IMR-90 (cell line): ENCODE data around the gene NUP210L. TPM values are rescaled to one million over a fixed set of nuclear protein-coding genes. Genes with fewer than 3 reads are reported as not detected.

Experiments
- ATAC-seq: fragments of 200-7000 bp; cut with Tn5 transposase; 2 replicates; pipeline ENCODE4 v1.9.1; 2020; ENCODE audit warnings: low read depth, mild to moderate bottlenecking, moderate library complexity
- BruUV-seq: library from RNA; stranded (reverse); fragments of 400-500 nt; replicated peaks from 2 replicates; lab custom pipeline; 2021; lab: Mats Ljungman, UMichigan
- CTCF ChIA-PET: fragments of 300-600 bp; formaldehyde crosslinking; extraction: SDS; loops from one replicate; lab custom pipeline; 2021; ENCODE audit warnings: antibody characterized with exemption; lab: Yijun Ruan, JAX
- POLR2A ChIA-PET: fragments of 300-600 bp; sonication (Branson Sonifier 250); formaldehyde crosslinking; loops from one replicate; lab custom pipeline; 2022; ENCODE audit warnings: antibody characterized with exemption; ENCODE audit not compliant: unreplicated experiment; lab: Charles Lee
- DNase-seq: peaks from one replicate; pipeline ENCODE4 v3.0.0; 2013
- H2AFZ ChIP-seq: replicated peaks from 2 replicates; pipeline ENCODE3; 2013; ENCODE audit warnings: low read length, mild to moderate bottlenecking; ENCODE audit not compliant: poor library complexity
- H2AK5ac ChIP-seq: 2 replicates; pipeline ENCODE4 v1.6.1; 2013; ENCODE audit warnings: low read depth, low read length, inconsistent platforms
- H2AK9ac ChIP-seq: replicated peaks from 2 replicates; pipeline ENCODE3; 2013; ENCODE audit warnings: mild to moderate bottlenecking, low read depth, low read length, moderate library complexity; ENCODE audit not compliant: poor library complexity
- H2BK120ac ChIP-seq: 2 replicates; pipeline ENCODE4 v1.6.1; 2013; ENCODE audit warnings: low read depth, low read length, inconsistent platforms
- H2BK15ac ChIP-seq: 3 replicates; pipeline ENCODE4 v1.6.1; 2013; ENCODE audit warnings: low read depth, low read length, inconsistent platforms
- H2BK20ac ChIP-seq: 2 replicates; pipeline ENCODE4 v1.6.1; 2013; ENCODE audit warnings: low read depth, mild to moderate bottlenecking, inconsistent platforms, low read length, moderate library complexity
- H2BK5ac ChIP-seq: 2 replicates; pipeline ENCODE4 v1.6.1; 2013; ENCODE audit warnings: mild to moderate bottlenecking, low read depth, low read length, inconsistent platforms; ENCODE audit not compliant: poor library complexity, severe bottlenecking
- H3K14ac ChIP-seq: replicated peaks from 2 replicates; pipeline ENCODE4 v1.6.1; 2013; ENCODE audit warnings: low read depth, low read length, inconsistent platforms
- H3K18ac ChIP-seq: 2 replicates; pipeline ENCODE4 v1.6.1; 2013; ENCODE audit warnings: low read depth, low read length, control low read depth
- H3K23ac ChIP-seq: 2 replicates; pipeline ENCODE4 v1.6.1; 2013; ENCODE audit warnings: low read depth, low read length, inconsistent platforms
- H3K27ac ChIP-seq: 2 replicates; pipeline ENCODE4 v1.5.1; 2013; ENCODE audit warnings: mild to moderate bottlenecking, control low read depth, low read length; ENCODE audit not compliant: insufficient read depth
- H3K27me3 ChIP-seq: 2 replicates; pipeline ENCODE4 v1.6.1; 2013; ENCODE audit warnings: low read length; ENCODE audit not compliant: control insufficient read depth, insufficient read depth
- H3K36me3 ChIP-seq: 2 replicates; pipeline ENCODE4 v1.6.1; 2013; ENCODE audit warnings: low read length, mixed read lengths; ENCODE audit not compliant: control insufficient read depth, insufficient read depth
- H3K4ac ChIP-seq: 2 replicates; pipeline ENCODE4 v1.6.1; 2013; ENCODE audit warnings: low read depth, low read length, inconsistent platforms
- H3K4me1 ChIP-seq: 2 replicates; pipeline ENCODE4 v1.6.1; 2013; ENCODE audit warnings: low read length, mixed read lengths; ENCODE audit not compliant: control insufficient read depth, insufficient read depth
- H3K4me2 ChIP-seq: 2 replicates; pipeline ENCODE4 v1.6.1; 2013; ENCODE audit warnings: low read depth, mild to moderate bottlenecking, control low read depth, low read length, moderate library complexity
- H3K4me3 ChIP-seq: 2 replicates; pipeline ENCODE4 v1.5.1; 2013; ENCODE audit warnings: low read depth, mild to moderate bottlenecking, control low read depth, low read length, moderate library complexity; ENCODE audit not compliant: insufficient read depth
- H3K56ac ChIP-seq: 2 replicates; pipeline ENCODE4 v1.6.1; 2013; ENCODE audit warnings: low read length, inconsistent platforms; ENCODE audit not compliant: insufficient read depth; ENCODE audit errors: extremely low read depth
- H3K79me1 ChIP-seq, 2 experiments: 2 replicates each; pipeline ENCODE4 v1.6.1; 2013; ENCODE audit warnings: low read length in 2 of 2, inconsistent platforms in 1 of 2, low read depth in 1 of 2
- H3K9ac ChIP-seq: 2 replicates; pipeline ENCODE4 v1.6.1; 2013; ENCODE audit warnings: low read depth, low read length, control low read depth
- H3K9me1 ChIP-seq: 2 replicates; pipeline ENCODE4 v1.6.1; 2013; ENCODE audit warnings: low read length, inconsistent platforms; ENCODE audit not compliant: insufficient read depth
- H3K9me3 ChIP-seq: 2 replicates; pipeline ENCODE4 v1.6.1; 2013; ENCODE audit warnings: low read length; ENCODE audit not compliant: control insufficient read depth, insufficient read depth
- H4K20me1 ChIP-seq: 2 replicates; pipeline ENCODE4 v1.6.1; 2013; ENCODE audit warnings: low read length, inconsistent platforms; ENCODE audit not compliant: insufficient read depth
- H4K5ac ChIP-seq: 2 replicates; pipeline ENCODE4 v1.6.1; 2013; ENCODE audit warnings: mild to moderate bottlenecking, low read depth, low read length, control low read depth
- H4K8ac ChIP-seq, 2 experiments: 2 replicates each; pipeline ENCODE4 v1.6.1; 2013; ENCODE audit warnings: low read depth in 2 of 2, low read length in 2 of 2, control low read depth in 1 of 2, inconsistent platforms in 1 of 2
- H4K91ac ChIP-seq: 2 replicates; pipeline ENCODE4 v1.6.1; 2013; ENCODE audit warnings: low read depth, low read length, inconsistent platforms; ENCODE audit not compliant: insufficient read depth
- BHLHE40 ChIP-seq: fragments of 150-350 bp; IDR thresholded peaks from 2 replicates; pipeline ENCODE4 v1.6.1; 2016; ENCODE audit warnings: mild to moderate bottlenecking, low read depth, low read length
- CEBPB ChIP-seq: IDR thresholded peaks from 2 replicates; pipeline ENCODE4 v1.6.1; 2012; ENCODE audit warnings: low read depth, low read length, improper control_type of control experiment
- CHD1 ChIP-seq: IDR thresholded peaks from 2 replicates; pipeline ENCODE4 v1.6.1; 2012; ENCODE audit warnings: low read depth, low read length, improper control_type of control experiment
- CTCF ChIP-seq: conservative IDR thresholded peaks from 2 replicates; pipeline ENCODE4 v1.5.1; 2012; ENCODE audit warnings: mild to moderate bottlenecking, low read depth, low read length, improper control_type of control experiment
- ELK1 ChIP-seq: fragments of 150-350 bp; IDR thresholded peaks from 2 replicates; pipeline ENCODE4 v1.6.1; 2016; ENCODE audit warnings: low read depth, mild to moderate bottlenecking, low read length, moderate library complexity, borderline replicate concordance
- FOS ChIP-seq: fragments of 150-350 bp; IDR thresholded peaks from 2 replicates; pipeline ENCODE4 v1.6.1; 2016; ENCODE audit warnings: low read depth, low read length
- MAFK ChIP-seq: IDR thresholded peaks from 2 replicates; pipeline ENCODE4 v1.6.1; 2012; ENCODE audit warnings: low read depth, low read length, improper control_type of control experiment
- MAZ ChIP-seq: IDR thresholded peaks from 2 replicates; pipeline ENCODE4 v1.6.1; 2012; ENCODE audit warnings: low read depth, mild to moderate bottlenecking, low read length, improper control_type of control experiment, moderate library complexity, borderline replicate concordance
- MXI1 ChIP-seq: IDR thresholded peaks from 2 replicates; pipeline ENCODE4 v1.6.1; 2012; ENCODE audit warnings: low read depth, mild to moderate bottlenecking, low read length, moderate library complexity, borderline replicate concordance
- NFE2L2 ChIP-seq: fragments of 150-350 bp; IDR thresholded peaks from 2 replicates; pipeline ENCODE4 v1.6.1; 2016; ENCODE audit warnings: low read depth, mild to moderate bottlenecking, low read length
- POLR2A ChIP-seq: IDR thresholded peaks from 2 replicates; pipeline ENCODE4 v1.6.1; 2012; ENCODE audit warnings: mild to moderate bottlenecking, low read depth, low read length
- RAD21 ChIP-seq: IDR thresholded peaks from 2 replicates; pipeline ENCODE4 v1.6.1; 2012; ENCODE audit warnings: low read length, improper control_type of control experiment
- RCOR1 ChIP-seq: IDR thresholded peaks from 2 replicates; pipeline ENCODE4 v1.6.1; 2012; ENCODE audit warnings: mild to moderate bottlenecking, low read length, improper control_type of control experiment; ENCODE audit not compliant: insufficient replicate concordance
- RFX5 ChIP-seq: IDR thresholded peaks from 2 replicates; pipeline ENCODE4 v1.8.0; 2012; ENCODE audit warnings: low read depth, mild to moderate bottlenecking, low read length, moderate library complexity
- SMC3 ChIP-seq: fragments of 150-350 bp; IDR thresholded peaks from 2 replicates; pipeline ENCODE4 v1.6.1; 2016; ENCODE audit warnings: low read depth, mild to moderate bottlenecking, antibody characterized with exemption, low read length, moderate library complexity
- USF2 ChIP-seq: fragments of 150-350 bp; IDR thresholded peaks from 2 replicates; pipeline ENCODE4 v1.6.1; 2017; ENCODE audit warnings: mild to moderate bottlenecking, antibody characterized with exemption, low read length, low read depth
- WGBS, 2 experiments: methylation state at CpG; one replicate each; pipeline versions ENCODE4 v1.1.5 to v1.1.7; 2013; ENCODE audit warnings: missing lambda C conversion rate in 2 of 2; ENCODE audit not compliant: insufficient read length in 1 of 2; ENCODE audit errors: extremely low coverage in 2 of 2; 5-methylcytosine and 5-hydroxymethylcytosine counted together
- dilution Hi-C: fragments of 300-500 bp; cut with HindIII; formaldehyde crosslinking; loops from one replicate; pipeline ENCODE4 v1.14.3; 2018; ENCODE audit warnings: low sequenced_read_pairs; ENCODE audit not compliant: unreplicated experiment
- in situ Hi-C: fragments of 300-500 bp; cut with MboI; formaldehyde crosslinking; loops from 3 replicates; pipeline ENCODE4 v1.14.3; 2019; ENCODE audit warnings: low sequenced_read_pairs, inconsistent platforms, mixed read lengths
- intact Hi-C: fragments of 100-400 bp; cut with micrococcal nuclease; formaldehyde crosslinking; loops from 2 replicates; pipeline ENCODE4 v1.10.0; 2022
- polyA plus RNA-seq, 3 experiments: library from polyadenylated mRNA; depleted of rRNA; stranded (reverse); fragments of >200 nt; gene quantifications; 2 replicates each; pipeline ENCODE4 v1.2.3, GENCODE V29; 2012; ENCODE audit warnings: low replicate concordance in 1 of 3
- total RNA-seq: library from RNA; depleted of rRNA; stranded (reverse); fragments of >200 nt; gene quantifications from 2 replicates; pipeline ENCODE4 v1.2.3, GENCODE V29; 2012

NUP210L gene
- total and polyA plus RNA-seq, 2 of the 4 experiments (the other 2 are of a cell fraction), result under 0.01 to 0.02 TPM

DNA sequence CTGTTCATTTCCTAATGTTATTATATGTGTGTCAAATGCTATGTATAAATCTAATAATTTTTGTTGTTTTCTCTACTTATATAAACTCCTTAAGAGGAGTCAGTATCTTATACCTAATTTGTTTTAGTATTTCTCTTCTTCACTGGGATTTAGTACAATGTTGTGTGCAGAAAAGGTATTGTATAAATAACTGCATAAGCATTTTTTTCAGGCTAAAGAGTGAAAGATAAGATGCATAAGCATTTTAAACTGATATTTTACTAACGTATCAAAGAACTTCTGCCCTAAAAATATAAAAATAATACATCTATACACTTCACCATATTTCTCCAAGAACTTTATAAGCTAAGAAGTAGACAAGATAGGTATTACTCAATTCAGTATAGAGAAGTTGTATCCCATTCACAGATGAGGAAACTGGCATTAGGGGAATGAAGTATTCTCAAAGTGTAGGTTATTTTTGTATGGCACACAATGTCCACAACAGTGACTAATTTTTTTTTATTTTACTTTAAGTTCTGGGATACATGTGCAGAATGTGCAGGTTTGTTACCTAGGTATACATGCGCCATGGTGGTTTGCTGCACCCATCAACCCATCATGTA is 59.3 kb downstream of the NUP210L start:
- Histone ChIP-seq H3K9ac (no peak overlapping the region), H3K14ac (no peak overlapping the region), H3K4me3 (no peak overlapping the region), H4K5ac (no peak overlapping the region), H3K9me1 (no peaks in the 10 kb centered on the region), H3K4me1 (no peaks in the 10 kb centered on the region), H4K8ac (no peak overlapping the region), H2BK5ac (no peak overlapping the region), H4K91ac (no peak overlapping the region), H3K4ac (no peak overlapping the region), H3K56ac (no peak overlapping the region), H3K79me1 (no peaks in the 10 kb centered on the region), H2BK120ac (no peak overlapping the region), H2AFZ (no peak overlapping the region), H3K18ac (no peak overlapping the region), H3K36me3 (no peaks in the 10 kb centered on the region), H3K9me3 (no peaks in the 10 kb centered on the region; the same call in 1 of the 2 replicates), H3K23ac (no peak overlapping the region), H3K27me3 (no peaks in the 10 kb centered on the region; the same call in 1 of the 2 replicates), H2AK5ac (no peak overlapping the region), H4K20me1 (no peaks in the 10 kb centered on the region), H2AK9ac (no peak overlapping the region), H2BK20ac (no peak overlapping the region), H2BK15ac (no peak overlapping the region), H3K4me2 (no peak overlapping the region), H3K27ac (no peak overlapping the region)
- in situ Hi-C loops (no loop called here), dilution Hi-C loops (no loop called here), intact Hi-C loops (no loop called here)
- no TSS peak for BruUV-seq
- no peak for DNase-seq
- ChIA-PET POLR2A (no interaction called here), CTCF (no interaction called here)
- ATAC-seq, result no peak
- WGBS, 2 experiments, result 100% methylated on average over 1 of the region's 2 CpGs; no CpG with 5 or more reads in 1 of the 2 experiments
- TF ChIP-seq NFE2L2 (no peak), SMC3 (no peak), ELK1 (no peak), RFX5 (no peak), MXI1 (no peak), CEBPB (no peak), CTCF (no peak), CHD1 (no peak), USF2 (no peak), FOS (no peak), MAZ (no peak), MAFK (no peak), BHLHE40 (no peak), RAD21 (no peak), POLR2A (no peak), RCOR1 (no peak)
